Measurements from ENCODE around the gene NPHP4. TPM values are rescaled to one million over a fixed set of nuclear protein-coding genes. Genes with fewer than 3 reads are reported as not detected.

NPHP4 gene
- total RNA-seq, 1 donor from 2014 or later = 3.7 TPM

DNA sequence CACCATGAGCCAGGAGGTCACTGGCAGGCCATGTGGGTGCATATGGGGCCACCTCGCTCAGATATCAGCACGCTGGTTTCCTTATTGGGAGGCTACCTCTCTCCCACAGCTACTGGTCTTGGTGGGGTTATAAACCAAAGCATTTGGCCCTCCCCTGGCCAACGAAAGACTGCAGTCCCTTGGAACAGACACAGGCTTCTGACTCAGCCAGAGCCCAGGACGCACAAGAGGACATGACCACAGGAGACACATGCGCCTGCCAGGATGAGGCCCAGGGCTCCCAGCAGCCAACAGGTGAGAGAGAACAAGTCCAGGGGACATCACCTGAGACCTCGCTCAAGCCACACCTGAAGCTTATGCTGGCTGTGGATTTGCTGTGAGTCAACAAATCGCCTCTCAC is 13.8 kb downstream of the NPHP4 start:
- intact Hi-C loops (cut with micrococcal nuclease) = no loop called here
- TF ChIP-seq, protein P1, sequence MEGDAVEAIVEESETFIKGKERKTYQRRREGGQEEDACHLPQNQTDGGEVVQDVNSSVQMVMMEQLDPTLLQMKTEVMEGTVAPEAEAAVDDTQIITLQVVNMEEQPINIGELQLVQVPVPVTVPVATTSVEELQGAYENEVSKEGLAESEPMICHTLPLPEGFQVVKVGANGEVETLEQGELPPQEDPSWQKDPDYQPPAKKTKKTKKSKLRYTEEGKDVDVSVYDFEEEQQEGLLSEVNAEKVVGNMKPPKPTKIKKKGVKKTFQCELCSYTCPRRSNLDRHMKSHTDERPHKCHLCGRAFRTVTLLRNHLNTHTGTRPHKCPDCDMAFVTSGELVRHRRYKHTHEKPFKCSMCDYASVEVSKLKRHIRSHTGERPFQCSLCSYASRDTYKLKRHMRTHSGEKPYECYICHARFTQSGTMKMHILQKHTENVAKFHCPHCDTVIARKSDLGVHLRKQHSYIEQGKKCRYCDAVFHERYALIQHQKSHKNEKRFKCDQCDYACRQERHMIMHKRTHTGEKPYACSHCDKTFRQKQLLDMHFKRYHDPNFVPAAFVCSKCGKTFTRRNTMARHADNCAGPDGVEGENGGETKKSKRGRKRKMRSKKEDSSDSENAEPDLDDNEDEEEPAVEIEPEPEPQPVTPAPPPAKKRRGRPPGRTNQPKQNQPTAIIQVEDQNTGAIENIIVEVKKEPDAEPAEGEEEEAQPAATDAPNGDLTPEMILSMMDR (IDR thresholded peaks at IDR 0.05; ENCODE audit: borderline replicate concordance) = no peak
- H3K36me3 ChIP-seq = peaks cover 7% of the 10 kb centered on the region
- H3K27me3 ChIP-seq (ENCODE audit: low read depth) = no peaks in the 10 kb centered on the region
- H3K27ac ChIP-seq (replicated peaks) = no peak overlapping the region
- no peak for DNase-seq
- no peaks in the 10 kb centered on the region for H3K9me3 ChIP-seq (replicated peaks)
- H3K4me3 ChIP-seq = no peak overlapping the region
- H3K4me1 ChIP-seq = peaks cover 13% of the 10 kb centered on the region

DNA sequence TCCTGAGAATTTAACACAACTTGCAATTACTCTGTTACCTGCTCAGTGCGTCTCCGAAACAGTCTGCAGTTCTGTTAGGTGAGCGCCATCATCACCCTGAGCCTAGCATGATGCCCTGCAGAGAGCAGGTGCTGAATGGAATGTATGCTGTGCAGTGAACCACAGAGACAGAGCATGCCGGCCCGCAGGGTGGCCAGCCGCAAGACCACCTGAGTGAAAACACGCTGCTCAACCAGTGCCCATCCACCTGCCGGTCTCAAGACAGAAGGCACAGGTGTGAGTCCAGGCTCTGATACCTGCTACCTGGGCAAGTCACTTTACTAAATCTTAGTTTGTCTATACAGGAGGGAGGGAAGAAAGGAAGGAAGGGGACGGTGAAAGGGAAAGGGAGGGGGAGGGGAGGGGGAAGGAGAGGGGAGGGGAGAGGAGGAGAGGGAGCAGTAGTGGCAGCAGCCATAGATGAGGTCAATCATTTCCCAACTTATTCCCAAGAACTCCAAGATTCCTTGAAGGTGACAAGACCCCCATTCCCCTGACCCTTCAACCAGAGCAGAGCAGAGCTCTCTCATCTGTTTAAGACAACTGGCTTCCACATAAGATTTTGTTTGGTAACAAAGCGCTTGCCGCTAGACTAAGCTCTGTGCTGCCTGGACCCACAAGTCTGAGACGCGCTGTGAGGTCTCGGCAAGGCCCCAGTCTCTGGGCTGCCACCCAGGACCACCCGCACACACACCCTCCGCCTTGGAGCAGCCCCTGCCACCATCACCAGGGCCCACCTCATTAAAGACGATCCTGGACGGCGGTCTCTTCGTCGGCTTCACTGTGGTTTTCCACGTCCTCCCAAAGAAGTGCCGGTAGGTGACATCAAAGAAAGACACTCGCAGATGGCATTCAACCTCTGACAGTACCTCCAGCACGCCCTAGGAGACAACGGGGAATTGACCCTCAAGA is 14.5 kb downstream of the NPHP4 start:
- no peaks in the 10 kb centered on the region for H3K27me3 ChIP-seq (ENCODE audit: low read depth)
- intact Hi-C loops (cut with micrococcal nuclease) = no loop called here
- no peaks in the 10 kb centered on the region for H3K9me3 ChIP-seq (replicated peaks)
- H3K4me3 ChIP-seq = no peak overlapping the region
- no peak overlapping the region for H3K27ac ChIP-seq (replicated peaks)
- TF ChIP-seq, protein P1 (IDR thresholded peaks at IDR 0.05; ENCODE audit: borderline replicate concordance) = no peak
- H3K4me1 ChIP-seq = peaks cover 13% of the 10 kb centered on the region
- peaks cover 4% of the 10 kb centered on the region for H3K36me3 ChIP-seq
- no peak for DNase-seq

DNA sequence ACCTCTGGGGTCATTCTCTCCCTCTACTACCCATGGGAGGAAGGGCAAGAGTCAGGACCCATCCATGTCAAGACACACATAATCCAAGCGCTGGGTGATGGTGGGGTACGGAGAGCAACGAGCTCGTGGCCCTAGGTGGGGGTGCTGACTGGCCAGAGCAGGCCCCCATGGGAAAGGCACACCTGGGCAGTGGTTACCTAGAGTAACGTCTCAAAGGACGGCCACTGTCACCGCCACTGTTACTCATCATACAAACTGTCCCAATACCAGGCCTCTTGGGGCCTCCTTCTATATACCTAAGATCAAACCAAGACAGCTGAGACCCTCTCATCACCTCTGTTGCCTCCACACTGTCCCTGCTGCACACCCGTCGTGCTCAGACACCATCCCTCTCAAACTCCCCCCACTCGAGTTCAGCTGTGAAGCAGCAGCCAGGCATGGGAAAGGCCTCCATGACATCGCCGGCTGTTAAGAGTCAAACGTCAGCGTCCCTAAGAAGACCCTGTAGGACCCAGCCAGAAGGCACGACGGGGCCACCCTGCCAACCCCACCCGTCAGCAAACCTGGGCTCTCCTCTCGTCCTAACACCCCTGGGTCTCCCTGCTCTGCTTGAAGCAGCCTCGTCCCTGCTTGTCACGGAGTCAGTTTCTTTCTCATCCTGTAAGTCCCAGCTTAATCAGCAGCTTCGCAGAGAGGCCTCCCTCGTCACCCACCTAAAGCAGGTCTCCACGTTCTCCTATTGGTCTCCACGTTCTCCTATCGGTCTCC is 15.3 kb downstream of the NPHP4 start:
- peaks cover 4% of the 10 kb centered on the region for H3K36me3 ChIP-seq
- H3K27me3 ChIP-seq (ENCODE audit: low read depth) = no peaks in the 10 kb centered on the region
- peaks cover 13% of the 10 kb centered on the region for H3K4me1 ChIP-seq
- no peak for DNase-seq
- TF ChIP-seq, protein P1 (IDR thresholded peaks at IDR 0.05; ENCODE audit: borderline replicate concordance) = no peak
- no peak overlapping the region for H3K27ac ChIP-seq (replicated peaks)
- intact Hi-C loops (cut with micrococcal nuclease) = no loop called here
- no peak overlapping the region for H3K4me3 ChIP-seq
- no peaks in the 10 kb centered on the region for H3K9me3 ChIP-seq (replicated peaks)

DNA sequence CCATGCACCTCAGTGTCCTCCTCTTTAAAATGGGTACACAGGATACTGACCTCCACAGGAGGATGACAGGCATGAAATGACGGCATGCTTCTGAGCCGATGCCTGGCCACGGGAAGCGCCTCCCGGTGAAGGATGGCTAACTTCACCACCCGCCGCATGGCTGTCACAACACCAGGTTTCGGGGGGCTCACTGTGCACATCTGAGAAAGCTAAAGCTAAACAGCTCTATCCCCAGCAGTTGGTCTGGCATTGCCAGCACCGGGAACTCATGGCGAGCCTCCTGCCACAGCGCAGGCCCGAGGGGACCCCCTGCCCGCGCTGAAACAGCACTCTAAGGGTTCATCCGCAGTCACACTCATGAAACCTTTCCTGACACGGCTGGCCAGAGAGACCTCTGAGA is 16.0 kb downstream of the NPHP4 start:
- DNase-seq = no peak
- Histone ChIP-seq H3K36me3 (peaks cover 4% of the 10 kb centered on the region), H3K27ac (replicated peaks) (no peak overlapping the region), H3K4me1 (peaks cover 13% of the 10 kb centered on the region), H3K27me3 (ENCODE audit: low read depth) (no peaks in the 10 kb centered on the region), H3K4me3 (no peak overlapping the region), H3K9me3 (replicated peaks) (no peaks in the 10 kb centered on the region)
- TF ChIP-seq, protein P1 (IDR thresholded peaks at IDR 0.05; ENCODE audit: borderline replicate concordance) = no peak
- intact Hi-C loops (cut with micrococcal nuclease) = no loop called here

GRCh38 chr1:5975133-5975880 is 16.9 kb downstream of the NPHP4 start:
- Histone ChIP-seq H3K27ac (replicated peaks) (no peak overlapping the region), H3K9me3 (replicated peaks) (no peaks in the 10 kb centered on the region), H3K4me1 (peaks cover 10% of the 10 kb centered on the region), H3K27me3 (ENCODE audit: low read depth) (no peaks in the 10 kb centered on the region), H3K4me3 (no peak overlapping the region), H3K36me3 (peaks cover 4% of the 10 kb centered on the region)
- peak; percentile 54 for DNase-seq
- TF ChIP-seq, protein P1 (IDR thresholded peaks at IDR 0.05; ENCODE audit: borderline replicate concordance) = peak; percentile 78
- intact Hi-C loops (cut with micrococcal nuclease) = no loop called here

All from left ventricle myocardium inferior (tissue), 1 donor.